ENCODE results near the gene SMARCC2.

Gene SMARCC2

DNA sequence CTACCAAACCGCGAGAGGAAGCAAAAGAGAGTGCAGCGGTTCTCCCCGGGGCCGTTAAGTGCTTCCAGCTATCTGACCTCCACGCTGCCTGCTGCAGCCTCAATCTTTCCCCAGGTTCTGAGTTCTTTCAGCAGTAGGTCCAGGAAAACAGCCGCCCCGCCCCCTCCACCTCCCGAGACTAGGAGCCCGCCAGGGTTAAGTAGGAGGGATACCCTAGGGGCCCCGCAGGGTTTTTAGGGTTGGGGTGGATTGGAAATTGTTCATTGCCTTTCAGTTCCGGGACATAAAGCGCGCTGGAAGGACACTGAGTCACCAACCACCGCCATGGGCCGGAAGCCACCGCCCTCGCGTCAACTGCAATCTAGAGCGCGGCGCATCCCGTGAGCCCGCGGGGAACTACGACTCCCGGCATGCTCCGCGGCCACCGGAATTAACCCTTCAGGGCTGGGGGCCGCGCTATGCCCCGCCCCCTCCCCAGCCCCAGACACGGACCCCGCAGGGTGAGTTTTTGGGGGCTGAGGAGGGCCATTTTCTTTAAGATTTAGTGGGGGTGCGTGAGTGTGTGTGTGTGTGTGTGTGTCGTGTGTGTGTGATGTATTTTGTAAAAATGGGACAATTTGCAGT lies 37.0 kb downstream of the SMARCC2 start, which contains the start of gene MYL6B:
Gene MYL6B (plus strand): TSS at position 456 of the 624 bp plus-strand sequence. CDS start 1,332 bp downstream, outside the sequence.
- DNase-seq (ENCODE audit: low read depth, low spot score): peak; percentile 97

DNA sequence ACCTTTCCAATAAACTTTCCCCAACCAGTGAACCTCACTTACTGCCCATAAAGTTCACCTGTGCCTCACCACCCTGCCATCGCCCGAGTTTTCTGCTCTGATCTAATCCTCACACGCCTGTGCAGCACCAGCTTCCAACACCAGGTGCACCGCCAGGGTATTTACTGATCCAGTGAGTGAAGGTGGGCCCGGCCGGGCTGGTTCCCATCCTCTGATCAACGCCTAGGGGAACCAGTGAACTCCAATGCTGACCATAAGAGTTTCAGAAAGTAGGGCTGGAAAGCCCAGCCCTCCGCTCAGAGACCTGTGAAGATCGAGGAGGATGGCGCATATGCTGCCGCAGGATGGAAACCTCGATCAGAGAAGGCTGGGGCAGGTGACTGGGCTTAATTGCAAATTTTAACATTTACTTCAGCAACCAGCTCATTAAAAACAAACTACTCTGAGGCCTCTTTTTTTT lies 37.6 kb downstream of the SMARCC2 start:
- DNase-seq (ENCODE audit: low read depth, low spot score): peak; percentile 62

DNA sequence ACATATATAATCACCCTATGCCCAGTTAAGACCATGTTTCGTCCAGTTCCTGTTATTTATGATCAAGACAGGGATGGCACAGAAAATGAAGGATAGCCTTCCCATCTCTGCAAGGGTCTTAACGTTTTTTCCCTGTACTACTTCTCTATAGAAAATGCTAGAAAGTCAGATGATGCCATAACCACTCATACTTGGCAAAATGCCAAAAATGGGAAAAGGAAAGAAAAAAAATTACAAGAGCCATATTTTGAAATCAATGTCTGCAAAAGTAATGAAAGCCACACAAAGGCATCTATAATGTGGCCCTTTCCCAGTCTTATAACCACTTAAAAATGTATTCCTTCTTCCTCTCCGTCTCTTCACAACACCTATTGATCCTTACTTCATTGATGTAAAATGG lies 38.7 kb downstream of the SMARCC2 start:
- peak; percentile 45 for DNase-seq (ENCODE audit: low read depth, low spot score)

DNA sequence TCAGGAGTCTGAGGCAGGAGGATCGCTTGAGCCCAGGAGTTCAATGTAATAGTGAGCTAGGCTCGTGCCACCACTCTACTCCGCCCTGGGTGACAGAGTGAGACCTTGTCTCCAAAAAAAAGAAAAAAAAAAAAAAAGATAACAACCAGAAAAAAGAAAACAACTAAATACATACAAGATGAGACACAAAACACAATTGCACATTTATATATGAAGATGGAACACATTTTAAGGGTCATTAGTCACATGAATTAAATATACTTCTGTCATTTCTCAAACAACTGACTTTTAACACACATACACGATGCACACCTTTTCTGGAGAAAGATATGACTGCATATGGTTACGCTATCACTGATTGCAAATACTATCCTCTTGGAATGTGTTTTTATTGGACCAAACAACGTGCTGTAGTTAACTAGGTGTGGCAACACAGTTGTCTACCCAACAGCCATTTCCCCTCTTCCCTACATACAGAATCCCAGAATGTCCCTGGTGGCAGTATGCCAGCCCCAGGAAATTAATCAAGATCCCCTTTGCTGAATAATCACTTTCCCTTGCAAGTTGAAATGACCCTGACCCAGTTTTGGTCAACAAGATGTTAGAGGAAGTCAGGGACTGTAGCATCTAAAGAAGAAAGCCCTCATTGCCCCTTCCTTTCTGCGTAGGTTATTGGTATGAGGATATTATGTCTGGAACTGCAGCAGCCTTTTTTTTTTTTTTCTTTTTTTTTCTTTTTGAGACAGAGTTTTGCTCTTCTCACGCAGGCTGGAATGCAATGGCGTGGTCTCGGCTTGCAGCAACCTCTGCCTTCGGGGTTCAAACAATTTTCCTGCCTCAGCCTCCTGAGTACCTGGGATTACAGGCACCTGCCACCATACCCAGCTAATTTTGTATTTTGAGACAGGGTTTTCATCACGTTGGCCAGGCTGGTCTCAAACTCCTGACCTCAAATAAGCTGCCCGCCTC lies 42.5 kb downstream of the SMARCC2 start:
- DNase-seq (ENCODE audit: low read depth, low spot score): no peak

DNA sequence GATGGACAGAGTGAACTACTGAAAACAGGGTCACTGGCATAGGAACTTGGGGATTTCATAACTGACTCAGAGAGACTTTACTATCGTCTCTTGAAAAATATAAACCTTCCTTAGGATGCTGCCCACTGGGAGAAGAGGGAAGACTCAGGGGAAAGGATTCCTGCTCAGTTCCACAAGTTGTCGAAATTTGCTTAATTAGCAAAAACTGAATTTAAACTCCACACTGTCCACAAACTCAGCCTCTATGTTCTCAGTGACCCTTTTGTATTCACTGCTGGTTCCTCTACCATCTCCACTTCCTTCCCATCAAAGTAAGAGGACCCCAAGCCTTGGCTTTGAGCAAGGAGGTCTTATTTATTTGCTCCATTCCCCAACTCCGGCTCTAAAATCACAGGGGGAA lies 44.1 kb downstream of the SMARCC2 start:
- no peak for DNase-seq (ENCODE audit: low read depth, low spot score)

DNA sequence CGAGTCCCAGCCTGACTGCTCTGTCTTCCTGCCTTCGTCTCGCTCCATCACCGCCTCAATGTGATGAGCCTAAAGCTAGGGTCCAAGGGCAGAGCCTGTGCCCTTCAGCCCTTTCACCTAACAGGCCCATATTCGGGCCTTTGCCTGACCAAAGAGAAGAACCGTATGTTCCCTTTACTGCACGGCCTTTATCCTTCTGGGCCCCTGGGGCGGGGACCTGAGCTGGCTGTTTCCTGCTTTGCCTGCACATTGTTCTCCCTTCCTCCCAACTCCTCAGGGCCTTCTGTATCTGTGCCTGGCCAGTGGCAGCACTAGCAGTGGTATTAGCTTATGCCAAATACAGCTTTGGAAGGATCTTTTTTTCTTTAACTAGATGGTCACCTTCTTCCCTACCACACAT lies 45.4 kb downstream of the SMARCC2 start:
- no peak for DNase-seq (ENCODE audit: low read depth, low spot score)

DNA sequence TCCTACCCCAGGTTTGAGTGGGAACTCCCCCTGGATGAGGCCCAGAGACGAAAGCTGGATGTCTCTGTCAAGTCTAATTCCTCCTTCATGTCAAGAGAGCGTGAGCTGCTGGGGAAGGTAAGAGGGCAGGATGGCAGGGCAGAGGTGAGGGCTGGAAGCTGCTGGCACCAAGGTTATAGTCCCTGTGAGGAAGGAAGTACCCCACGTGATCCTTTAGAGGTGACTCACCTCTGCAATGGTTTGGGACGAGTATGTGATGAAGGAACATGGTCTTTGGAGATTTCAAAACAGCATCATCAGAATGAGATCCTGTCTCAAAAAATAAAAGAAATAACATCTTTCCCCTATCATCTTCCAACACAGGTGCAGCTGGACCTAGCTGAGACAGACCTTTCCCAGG lies 46.1 kb downstream of the SMARCC2 start:
- DNase-seq (ENCODE audit: low read depth, low spot score): no peak

DNA sequence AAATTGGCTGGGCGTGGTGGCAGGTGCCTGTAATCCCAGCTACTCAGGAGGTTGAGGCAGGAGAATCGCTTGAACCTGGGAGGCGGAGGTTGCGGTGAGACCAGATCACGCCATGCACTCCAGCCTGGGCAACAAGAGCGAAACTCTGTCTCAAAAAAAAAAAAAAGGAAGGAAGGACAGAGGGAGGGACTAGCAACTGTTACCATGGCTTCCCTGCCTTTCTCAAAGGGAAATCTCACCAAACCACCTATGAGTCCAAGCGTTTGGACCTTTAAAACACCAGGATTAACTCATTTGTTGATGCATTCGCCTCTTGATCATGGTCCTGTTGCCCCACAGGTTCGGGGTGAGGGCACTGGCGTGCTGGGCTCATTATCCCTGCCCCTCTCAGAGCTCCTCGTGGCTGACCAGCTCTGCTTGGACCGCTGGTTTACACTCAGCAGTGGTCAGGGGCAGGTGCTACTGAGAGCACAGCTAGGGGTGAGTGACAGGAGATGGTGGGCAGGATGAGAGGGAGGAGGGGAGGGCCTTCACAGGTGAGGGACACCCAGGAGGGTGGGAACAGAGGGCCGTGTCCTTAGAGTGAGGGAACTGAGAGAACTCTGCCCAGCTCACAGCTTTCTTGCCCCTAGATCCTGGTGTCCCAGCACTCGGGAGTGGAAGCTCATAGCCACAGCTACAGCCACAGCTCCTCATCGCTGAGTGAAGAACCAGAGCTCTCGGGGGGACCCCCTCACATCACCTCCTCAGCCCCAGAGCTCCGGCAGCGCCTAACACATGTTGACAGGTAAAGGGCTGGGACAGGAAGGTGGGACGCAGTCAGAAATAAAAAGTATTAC lies 47.1 kb downstream of the SMARCC2 start:
- no peak for DNase-seq (ENCODE audit: low read depth, low spot score)

DNA sequence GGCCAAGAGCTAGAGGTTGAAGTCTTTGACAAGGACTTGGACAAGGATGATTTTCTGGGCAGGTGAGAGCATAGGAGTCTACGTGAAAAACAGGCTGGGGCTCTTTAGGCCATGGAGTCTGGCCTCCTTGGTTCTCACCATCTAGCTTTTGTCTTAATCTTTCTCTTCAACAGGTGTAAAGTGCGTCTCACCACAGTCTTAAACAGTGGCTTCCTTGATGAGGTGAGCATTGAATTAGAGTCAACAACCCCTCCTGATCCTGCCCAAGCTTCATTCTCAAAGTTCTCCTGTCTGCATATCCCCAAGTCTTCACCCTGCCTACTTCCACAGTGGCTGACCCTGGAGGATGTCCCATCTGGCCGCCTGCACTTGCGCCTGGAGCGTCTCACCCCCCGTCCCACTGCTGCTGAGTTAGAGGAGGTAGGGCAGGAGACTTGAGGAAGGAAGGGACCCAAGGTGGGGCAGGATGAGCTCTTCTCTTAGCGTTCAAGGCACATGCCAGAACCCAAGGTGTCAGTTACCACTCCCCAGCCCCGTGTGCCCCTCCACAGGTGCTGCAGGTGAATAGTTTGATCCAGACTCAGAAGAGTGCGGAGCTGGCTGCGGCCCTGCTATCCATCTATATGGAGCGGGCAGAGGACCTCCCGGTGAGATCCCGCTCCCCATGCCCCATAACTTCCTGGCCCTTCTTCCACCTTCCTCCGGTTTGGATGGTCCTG lies 51.3 kb downstream of the SMARCC2 start:
- DNase-seq (ENCODE audit: low read depth, low spot score): no peak

DNA sequence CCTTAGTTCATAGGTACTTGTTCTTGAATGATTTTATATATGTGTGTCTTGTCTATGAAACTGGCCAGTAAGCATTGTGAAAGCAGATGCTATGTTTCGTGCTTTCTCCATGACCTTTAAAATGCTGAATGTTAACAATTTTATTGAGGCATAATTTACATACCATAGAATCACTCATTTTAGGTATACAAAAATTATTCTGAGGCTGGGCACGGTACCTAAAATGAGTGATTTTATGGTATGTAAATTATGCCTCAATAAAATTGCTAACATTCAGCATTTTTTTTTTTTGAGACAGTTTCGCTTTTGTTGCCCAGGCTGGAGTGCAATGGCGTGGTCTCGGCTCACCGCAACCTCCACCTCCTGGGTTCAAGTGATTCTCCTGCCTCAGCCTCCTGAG lies 54.4 kb downstream of the SMARCC2 start:
- DNase-seq (ENCODE audit: low read depth, low spot score): no peak

DNA sequence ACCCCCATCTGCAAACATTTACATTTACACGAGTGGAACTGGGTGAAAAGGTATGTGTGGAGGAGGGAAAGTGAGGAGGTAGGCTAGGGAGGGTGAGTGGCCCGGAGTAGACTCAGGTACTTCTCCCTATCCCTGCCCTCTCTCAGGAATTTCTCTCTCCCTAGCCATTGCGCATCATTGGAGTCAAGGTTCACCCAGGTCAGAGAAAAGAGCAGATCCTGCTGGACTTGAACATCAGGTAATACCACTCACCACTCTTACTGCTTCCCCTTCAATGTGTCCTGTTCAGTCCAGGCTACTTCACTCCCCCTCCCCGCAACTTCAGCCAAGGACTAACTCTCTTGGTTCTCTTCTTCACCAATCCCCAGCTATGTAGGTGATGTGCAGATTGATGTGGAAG lies 58.4 kb downstream of the SMARCC2 start:
- DNase-seq (ENCODE audit: low read depth, low spot score): no peak

DNA sequence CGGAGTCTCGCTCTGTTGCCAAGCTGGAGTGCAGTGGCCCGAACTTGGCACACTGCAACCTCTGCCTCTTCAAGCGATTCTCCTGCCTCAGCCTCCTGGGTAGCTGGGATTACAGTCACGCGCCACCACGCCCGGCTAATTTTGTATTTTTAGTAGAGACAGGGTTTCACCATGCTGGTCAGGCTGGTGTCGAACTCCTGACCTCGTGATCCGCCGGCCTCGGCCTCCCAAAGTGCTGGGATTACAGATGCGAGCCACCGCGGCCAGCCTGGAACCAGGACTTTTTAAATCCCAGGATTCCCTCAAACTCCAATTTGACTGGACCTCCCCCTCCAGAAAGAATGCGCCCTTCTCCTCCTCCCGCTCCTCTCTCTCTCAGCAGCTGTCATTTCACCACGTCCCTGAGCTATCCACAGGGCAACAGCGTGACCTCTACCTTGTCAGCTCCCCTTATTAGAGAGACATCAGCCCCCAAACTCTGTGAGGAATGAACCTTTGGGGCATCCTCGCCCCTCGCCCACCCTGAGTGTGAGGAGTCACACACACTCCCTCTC lies 59.3 kb downstream of the SMARCC2 start:
- no peak for DNase-seq (ENCODE audit: low read depth, low spot score)

DNA sequence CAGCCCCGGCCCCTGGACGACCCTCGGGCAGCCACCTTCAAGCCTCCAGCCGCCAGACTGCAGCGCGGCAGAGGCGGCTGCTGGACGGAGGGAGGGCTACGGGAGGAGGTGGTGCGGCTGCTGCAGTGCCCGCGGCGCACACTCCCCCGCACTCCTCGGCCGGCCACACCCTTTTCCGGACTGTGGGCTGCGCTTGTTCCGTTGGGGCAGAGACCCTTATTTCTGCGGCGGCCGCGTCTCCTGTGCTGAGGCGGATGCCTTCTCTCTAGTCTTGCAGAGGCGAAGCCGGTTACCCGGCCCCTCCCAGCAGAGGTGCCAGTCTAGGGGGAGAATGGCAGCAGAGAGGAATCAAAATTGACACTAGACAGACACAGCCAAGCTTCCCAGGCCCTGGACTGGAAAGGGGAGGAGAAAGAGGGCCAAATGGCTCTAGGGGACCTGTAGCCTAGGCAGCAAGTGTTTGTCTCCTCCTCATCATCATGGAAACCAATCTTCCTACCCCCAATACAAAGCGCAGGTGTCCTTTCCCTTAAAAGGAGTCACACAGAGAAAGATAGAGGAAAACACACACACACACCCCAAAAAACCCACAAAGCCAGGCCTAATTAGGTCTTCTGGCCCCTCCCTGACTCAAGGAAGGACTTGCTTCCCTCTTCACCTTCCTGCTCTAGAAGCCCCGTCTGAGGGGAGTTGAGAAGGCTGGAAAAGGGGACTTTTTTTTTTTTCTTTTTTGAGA lies 59.9 kb downstream of the SMARCC2 start:
- DNase-seq (ENCODE audit: low read depth, low spot score): peak; percentile 75

DNA sequence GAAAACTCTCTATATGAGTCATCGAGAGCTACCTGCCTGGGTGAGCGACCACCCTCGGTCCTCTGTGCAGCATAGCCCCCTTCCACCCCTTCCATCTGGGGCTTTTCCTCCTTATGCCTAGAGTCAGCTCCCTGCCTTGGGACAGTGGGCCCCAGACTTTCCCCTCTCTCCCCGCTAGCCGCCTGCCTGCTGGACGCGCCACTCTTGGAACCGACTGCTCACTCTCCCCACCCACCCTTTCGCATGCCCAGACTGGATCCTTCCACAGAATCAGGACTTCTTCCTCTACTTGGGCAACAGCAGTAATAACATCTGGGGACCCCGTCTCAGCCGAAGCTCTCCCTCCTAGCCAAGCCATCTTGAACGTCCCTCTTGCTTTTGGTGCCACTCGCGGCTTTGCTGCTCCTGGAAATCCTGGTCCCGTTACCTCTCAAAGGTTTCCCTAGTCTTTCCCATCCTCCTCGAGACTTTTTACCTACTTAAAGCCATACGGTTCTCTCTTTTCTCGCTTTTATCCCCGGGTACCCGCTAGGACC lies 60.5 kb downstream of the SMARCC2 start:
- DNase-seq (ENCODE audit: low read depth, low spot score): peak; percentile 57

DNA sequence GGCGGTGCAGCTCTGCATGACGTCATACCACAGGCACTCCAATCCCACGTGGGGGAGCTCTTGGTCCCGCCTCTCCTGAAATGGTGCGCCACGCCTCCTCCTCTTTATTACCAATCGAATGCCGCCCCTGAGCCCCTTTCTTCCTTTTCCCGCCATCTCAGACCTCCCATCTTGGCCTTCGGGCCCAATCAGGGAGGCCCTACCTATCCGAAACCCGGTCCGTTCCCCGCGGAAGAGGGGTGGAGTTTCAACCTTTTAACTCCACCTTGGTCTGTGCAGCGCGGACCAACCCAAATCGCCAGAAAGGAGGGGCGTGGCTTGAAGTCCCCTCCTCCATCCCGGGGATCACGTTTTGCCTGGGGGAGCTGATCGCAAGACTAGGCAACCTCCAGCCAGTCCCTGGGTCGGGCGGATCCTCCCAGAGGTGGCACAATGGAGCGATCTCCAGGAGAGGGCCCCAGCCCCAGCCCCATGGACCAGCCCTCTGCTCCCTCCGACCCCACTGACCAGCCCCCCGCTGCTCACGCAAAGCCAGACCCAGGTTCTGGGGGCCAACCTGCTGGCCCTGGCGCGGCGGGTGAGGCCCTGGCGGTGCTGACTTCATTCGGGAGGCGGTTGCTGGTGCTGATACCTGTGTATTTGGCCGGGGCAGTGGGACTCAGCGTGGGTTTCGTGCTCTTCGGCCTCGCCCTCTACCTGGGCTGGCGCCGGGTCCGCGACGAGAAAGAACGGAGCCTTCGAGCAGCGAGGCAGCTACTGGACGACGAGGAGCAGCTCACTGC lies 61.2 kb downstream of the SMARCC2 start, which contains the start of gene ESYT1:
Gene ESYT1 (plus strand): TSS at position 380 of the 782 bp plus-strand sequence. CDS start 53 bp downstream, at position 433.
- peak; percentile 100 for DNase-seq (ENCODE audit: low read depth, low spot score)

DNA sequence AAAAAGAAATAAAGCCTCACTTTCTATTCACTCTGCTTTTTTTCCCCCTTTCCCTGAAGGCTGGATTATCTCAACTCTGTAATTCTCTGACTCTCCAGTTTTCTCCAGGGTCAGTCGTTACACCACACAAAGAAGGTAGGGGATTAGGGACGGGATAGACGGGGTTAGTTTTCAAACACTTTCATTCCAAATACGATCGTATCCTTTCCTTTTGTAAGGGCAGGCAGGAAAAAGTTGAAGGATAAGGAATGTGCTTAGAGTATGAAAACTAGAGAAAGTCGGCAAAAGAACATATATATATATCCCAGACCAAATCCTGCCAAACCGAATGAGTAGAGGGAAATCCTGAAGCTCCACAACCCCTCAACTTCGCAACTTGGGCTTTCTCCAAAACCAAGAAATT lies 61.8 kb downstream of the SMARCC2 start:
- no peak for DNase-seq (ENCODE audit: low read depth, low spot score)

DNA sequence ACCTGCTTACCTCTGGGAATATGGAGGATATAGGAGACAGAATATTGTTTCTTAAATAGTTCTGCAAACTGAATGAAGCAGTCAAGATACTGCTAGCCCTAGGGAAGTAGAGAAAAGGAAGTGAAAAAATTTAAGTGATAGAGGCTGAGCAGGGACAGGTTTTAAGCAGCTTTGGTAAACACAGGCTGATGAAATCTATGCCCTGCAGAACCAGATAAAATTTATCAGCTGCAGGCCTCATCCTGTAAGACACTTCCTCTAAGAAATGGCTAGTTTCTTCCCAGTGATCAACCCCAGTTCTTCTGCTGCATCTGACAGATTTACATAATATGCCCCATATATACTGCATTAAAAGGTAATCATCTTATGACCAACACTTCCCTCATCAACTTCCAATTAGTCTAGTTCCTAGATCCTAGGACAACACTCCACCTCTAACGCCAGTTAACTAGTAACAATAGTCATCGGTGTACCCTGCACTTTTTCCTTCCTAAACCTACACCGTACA lies 62.5 kb downstream of the SMARCC2 start:
- DNase-seq (ENCODE audit: low read depth, low spot score): no peak

DNA sequence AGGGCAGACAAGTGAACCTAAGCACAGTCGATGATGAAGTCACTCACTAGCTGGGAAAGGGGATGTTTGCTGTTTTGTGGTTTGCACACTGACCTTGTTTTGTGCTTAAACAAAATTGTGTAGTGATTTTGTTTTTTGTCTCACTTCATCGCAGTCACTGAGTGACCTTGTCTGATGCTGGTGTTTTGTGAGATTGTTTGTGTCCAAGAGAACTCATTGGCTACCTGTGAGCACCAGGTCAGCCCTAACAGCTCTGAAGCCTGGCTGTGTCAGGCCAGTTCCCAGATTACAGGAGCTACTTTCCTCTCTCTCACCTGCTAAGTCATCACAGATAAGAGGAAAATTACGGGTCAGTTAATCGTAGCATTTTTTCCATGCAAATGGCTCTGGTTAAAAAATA lies 65.2 kb downstream of the SMARCC2 start:
- no peak for DNase-seq (ENCODE audit: low read depth, low spot score)

DNA sequence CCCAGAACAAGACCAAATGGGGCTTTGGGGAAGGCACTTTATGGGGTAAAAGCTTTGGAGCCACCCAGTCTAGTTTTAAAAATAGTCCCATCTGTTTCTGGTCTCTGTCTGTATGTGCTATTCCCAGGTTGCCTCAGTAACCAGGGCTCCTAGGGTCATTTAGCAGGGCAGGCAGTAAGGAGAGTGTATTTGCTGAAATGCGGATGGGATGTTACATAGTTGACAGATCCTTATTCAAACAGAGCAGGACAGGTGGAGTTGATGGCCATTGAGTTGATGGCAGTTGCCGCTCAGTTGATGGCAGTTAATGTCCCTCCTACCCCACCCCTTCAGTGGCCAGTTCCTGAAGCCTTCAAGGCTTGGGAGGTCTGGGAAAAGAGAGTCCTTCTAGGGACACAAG lies 66.6 kb downstream of the SMARCC2 start:
- DNase-seq (ENCODE audit: low read depth, low spot score): no peak
